ENCODE results near the gene SELE.

The SELE gene

GRCh38 chr1:169733924-169734323 lies at the start of gene SELE:
Gene SELE, minus strand, starts transcription at chr1:169734079. Its CDS starts 467 bp downstream, at chr1:169733612.
- no peak for DNase-seq

GRCh38 chr1:169782596-169782995 lies 48.7 kb upstream of the SELE start:
- DNase-seq, result no peak

- peak; percentile 53 for DNase-seq
Measured at GRCh38 chr1:169779970-169780369, 46.1 kb upstream of the SELE start.

DNA sequence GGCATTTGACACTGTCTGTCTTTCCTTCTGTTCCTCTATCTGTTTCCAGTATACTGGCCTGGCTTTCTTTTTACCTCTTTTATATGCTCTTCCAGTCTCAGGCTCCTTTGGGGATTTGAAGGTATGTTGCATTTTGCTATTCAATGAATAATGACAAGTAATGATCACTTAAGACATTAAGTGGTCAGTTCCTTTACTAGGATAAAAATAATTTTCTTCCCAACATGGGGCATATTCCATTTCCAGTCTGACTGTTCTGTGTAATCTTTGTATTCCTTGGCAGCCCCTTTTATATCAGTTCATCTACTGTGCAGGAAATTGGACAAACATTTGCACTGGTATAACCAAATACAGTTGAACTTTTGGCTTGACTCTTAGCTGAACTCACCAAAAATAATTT lies 45.3 kb upstream of the SELE start:
- no peak for DNase-seq

DNA sequence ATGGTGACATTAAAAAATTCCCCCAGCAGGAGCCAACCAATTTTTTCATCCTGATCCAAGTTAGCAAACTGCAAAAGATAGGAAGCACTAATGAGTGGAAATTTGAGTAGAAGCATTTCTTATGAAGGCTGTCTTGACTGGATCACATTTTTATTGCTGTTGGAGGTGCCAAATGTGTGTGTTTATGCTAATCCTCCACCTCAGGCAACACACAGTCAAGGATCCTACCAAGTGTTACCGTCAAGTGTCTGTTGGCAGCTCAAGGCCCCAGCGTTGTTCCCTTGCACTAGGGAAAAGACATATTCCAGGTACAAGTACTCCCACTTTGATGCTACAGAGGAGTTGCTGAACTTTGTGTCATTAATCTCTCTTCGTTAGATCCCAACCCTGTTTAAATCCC lies 42.6 kb upstream of the SELE start:
- no peak for DNase-seq

GRCh38 chr1:169768161-169768560 lies 34.3 kb upstream of the SELE start:
- DNase-seq, result no peak

DNA sequence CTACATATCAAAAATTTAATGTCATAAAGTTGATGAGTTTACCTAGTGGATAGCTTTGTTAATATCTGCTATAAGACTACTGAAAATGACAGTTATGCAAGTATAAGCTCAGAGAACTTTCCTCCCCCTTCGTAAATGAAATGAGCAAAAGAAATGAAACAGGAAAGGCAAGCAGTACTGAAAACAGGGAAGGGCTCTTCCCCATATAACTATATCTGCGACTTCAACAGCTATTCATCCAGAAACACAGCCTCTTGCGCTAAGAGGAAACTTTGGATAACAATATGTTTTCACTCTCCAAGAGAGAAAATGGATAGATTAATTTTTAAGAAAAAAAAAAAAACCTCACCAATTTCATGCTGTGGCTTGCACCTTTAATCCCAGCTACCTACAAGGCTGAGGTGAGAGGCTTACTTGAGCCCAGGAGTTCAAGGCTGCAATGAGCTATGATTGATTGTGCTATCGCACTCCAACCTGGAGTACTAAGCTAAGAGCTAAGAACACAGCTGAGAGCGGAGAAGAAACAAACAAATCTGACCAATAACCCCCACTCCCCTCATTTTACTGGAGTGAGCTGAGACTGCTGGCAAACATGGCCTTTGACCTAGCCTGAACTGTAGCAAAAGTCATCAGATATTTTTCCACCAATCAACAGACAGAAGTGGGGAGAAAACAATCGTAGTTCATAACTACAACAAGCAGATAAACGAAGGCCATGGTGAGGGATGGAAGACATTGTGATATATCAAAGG lies 31.9 kb upstream of the SELE start:
- DNase-seq, result no peak

DNA sequence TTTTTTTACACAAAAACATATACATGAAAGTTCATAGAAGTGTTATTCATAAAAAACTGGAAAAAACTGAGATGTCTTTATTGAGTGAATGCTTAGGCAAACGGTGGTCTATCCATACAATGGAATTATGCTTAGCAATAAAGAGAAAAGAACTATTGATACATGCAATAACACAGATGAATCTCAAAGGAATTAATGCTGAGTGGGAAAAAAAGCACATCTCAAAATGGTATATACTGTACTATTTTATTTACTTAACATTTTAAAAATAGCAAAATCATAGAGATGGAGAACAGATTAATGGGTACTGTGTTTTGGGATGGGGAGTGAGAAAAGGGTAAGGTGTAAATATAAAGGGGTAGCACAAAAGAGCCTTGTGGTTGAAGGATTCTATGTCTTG lies 31.0 kb upstream of the SELE start:
- DNase-seq, result no peak

- DNase-seq, result no peak
Measured at GRCh38 chr1:169762699-169763098, 28.8 kb upstream of the SELE start.

GRCh38 chr1:169759038-169759437 lies 25.2 kb upstream of the SELE start:
- DNase-seq, result no peak

DNA sequence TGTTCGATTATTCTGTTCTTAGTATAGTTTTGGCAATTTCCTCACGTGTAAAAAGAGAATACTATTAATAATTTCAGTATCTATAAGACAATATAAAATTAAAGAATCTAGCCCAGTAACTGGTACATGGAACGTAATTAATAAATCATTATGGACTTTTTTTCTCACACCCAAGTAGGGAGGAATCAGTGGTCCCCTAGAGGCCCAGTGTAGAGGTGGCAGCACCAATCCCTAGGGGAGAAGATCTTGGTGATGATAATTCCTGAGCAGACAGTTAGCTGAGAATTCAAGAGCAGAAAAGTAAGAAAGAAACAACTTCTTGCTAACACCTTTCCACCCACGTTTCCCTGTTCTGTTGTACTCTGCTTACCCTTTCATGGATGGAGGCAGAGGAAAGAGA lies 19.7 kb upstream of the SELE start:
- DNase-seq, result no peak

- DNase-seq, result no peak
Measured at GRCh38 chr1:169750041-169750440, 16.2 kb upstream of the SELE start.

GRCh38 chr1:169746550-169746949 lies 12.7 kb upstream of the SELE start:
- DNase-seq, result no peak

DNA sequence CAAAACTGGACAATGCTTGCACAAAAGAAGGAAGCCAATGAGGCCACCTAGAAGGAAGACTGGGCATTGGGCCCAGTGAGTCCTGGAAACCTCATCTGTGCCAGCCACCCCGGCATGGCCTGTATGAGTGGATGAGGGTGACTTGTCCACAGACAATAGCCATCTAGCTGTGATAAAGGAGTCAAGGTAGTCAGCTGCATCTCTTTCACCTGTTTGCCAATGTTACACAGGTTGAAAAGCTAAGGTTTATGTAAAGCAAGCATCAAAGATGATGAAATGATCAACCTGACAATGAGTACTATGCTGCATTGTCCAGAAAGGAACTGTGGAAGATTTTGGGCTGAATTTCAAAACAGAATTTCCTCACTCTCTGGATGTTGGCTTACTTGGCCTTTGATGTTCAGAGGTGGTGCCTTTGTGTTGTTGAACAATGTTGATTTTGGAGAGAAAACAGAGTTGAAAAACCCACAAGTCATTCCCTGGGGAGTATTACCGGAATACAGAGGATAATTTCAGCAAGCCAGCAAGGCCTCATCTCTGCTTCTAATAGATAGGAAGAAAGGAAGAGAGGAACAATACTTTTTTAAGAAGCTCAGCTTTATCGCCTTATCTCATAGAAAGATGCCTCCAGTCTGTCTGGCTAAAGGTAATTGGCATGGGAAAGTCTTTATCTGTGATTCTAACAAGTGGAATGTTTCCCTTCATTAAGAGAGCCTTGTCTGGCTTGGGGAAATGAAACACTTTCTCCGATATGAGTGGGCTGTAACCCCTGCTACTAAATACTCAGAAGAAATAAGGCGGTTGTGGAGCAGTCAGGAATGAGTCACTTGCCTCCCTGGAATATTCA lies 11.4 kb upstream of the SELE start:
- DNase-seq, result no peak

DNA sequence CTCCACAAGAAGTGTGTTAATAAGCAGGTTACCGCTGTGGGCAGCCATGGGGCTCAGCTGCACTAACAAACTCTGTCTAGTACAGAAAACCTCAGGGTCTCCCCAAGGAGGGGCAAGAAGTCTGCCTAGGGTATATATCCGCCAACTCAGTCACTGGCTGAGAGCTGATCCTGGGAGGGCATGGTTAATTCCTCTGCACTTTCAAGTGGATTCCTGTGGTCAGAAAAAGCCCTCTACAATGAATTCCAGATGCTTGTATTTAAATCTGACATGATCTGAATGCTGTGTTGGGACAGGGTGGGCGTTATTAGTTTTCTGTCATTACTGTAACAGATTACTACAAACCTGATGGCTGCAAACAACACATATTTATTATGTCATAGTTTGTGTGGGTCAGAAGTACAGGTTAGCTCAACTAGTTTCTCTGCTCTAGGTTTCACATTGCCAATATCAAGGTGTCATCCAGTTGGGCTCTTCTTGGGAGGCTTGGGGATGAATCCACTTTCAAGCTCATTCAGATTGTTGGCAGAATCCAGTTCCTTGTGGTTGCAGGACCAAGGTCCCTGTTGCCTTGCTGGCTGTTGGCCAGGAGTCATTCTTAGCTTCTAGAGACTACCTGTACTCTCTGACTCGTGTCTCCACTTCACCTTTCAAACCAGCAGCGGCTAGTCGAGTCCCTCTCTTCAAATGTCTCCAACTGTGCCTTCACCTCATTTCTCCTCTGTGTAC lies 8.0 kb upstream of the SELE start:
- DNase-seq, result peak; percentile 68

DNA sequence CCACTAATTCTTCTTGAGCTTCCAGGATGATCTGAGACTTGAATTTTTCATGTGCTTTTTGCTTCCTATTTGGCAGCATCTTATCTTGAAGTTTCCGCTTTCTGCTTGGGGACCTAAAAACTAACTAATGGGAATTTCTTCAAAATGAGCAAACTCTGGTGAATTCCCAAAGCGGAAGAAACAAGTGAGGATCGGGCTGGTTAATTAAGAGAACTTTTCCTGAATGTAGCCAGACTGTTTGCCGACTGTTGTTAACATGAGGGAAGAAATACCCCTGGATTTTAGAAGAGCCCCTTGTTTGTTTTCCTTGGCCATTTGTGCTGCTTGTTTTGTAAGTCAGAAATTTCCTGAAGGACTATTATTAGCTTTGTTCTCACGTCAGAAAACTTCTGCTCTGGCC lies 6.1 kb upstream of the SELE start:
- no peak for DNase-seq

DNA sequence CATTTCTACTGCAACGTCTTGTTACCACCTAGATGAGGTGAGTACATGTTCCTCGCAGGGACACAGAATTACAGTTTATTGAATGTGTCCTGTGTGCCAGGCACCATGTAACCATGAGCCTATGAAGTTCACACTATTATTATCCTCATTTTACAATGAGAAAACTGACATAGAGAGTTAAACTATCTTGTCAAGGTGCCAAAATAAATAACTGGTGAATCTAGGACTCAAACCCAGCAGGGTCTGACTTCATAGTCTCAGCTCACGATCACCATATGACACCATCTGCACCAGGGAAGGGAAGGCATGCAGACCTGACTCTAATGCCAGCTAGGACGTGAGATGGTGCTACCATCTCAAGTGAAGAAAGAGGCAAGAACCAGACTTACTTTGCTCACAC lies 2.4 kb downstream of the SELE start:
- peak; percentile 5 for DNase-seq

DNA sequence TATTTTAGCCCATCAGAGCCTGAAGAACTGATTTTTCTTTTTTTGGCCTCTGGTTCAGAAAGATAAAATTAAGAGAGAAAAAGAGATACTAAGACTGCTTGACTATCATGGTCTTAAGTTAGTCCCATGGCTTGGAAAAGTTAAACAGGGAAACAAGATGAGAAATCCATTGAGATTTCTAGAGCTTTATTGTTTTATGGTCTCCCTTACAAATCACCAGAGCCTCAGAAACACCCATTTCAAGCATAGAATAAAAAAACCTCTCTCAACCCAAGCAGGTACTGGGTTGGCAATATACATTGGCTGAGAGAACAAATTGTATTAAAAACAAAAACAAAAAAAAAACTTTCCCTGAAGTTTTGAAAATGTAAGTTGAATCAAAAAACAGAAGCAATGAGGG lies 3.9 kb downstream of the SELE start:
- DNase-seq, result no peak

- no peak for DNase-seq
Measured at GRCh38 chr1:169727307-169727706, 6.6 kb downstream of the SELE start.

GRCh38 chr1:169726851-169727250 lies 7.0 kb downstream of the SELE start:
- DNase-seq, result no peak

DNA sequence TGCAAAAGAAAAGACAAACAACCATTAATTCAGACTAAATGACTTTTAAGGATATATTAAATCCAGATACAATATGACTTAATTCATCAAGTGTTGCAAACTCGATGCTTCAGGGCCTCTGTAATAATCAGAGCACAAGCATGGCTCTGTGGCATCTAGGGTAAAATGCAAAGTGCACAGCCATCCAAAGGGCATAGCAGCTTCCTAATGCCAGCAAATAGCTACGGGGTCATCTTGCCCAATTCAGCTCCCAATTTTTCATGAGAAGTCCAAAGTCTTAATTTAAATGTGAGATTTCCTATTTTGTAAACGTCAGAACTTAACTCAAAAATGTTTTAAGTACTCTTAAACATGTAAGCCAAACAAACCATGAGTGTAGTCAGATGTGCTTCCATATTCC lies 7.9 kb downstream of the SELE start:
- no peak for DNase-seq

- DNase-seq, result no peak
Measured at GRCh38 chr1:169724168-169724567, 9.7 kb downstream of the SELE start.

- no peak for DNase-seq
Measured at GRCh38 chr1:169723763-169724162, 10.1 kb downstream of the SELE start.

DNA sequence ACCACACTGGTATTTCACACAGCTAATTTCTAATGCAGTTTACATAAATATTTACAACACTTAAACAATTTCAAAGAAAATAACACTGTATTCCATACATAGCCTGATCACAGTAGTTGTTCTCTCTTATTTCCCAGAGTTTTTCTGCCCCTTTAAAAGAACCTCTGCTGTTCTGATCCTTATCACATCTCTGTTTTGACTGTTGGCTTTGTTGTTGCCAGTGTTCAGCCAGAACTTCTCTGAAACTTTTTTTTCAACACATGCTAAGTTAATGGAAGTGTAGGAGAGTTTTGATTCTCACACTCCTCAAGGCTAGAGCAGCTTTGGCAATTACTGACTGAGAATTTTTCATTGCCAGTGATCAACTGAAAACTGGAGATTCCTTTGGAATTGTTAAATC lies 11.1 kb downstream of the SELE start:
- DNase-seq, result no peak

Measured in EL (cell line).